ENCODE data around the gene EPS15.
A peak's percentile ranks its signal among the peaks of the same experiment; 100 is the strongest.

GRCh38 chr1:51313961-51314777 is 204.9 kb downstream of the EPS15 start:
- no peak for TF ChIP-seq CTCF (IDR thresholded peaks at IDR 0.05)
- peak in 1 of 2 donors; percentile 22 for TF ChIP-seq POLR2A (IDR thresholded peaks at IDR 0.05)

Measured in adrenal gland (tissue), 5 donors.